Adrenal gland (tissue), 5 donors: Measurements from ENCODE around the gene HYAL1.

ENCODE experiments used
- POLR2A ChIP-seq, 2 donors: fragments of 450-650 bp; IDR thresholded peaks; one replicate each; pipeline ENCODE4 v1.6.1; 2017; ENCODE audit warnings: antibody characterized with exemption in 2 of 2, mild to moderate bottlenecking in 2 of 2, moderate library complexity in 1 of 2
- TF ChIP-seq, protein P1 (sequence below), 6 experiments: fragments of 450-650 bp in 4 of 6; fragments of 200-600 bp in 2 of 6; sonication (generic) in 1 of 6; IDR thresholded peaks; 1 replicate in 5 of 6; 2 replicates in 1 of 6; pipeline versions ENCODE4 v1.5.1 to v1.8.0; 2016 to 2021; ENCODE audit warnings: antibody characterized with exemption in 6 of 6, mild to moderate bottlenecking in 2 of 6, moderate library complexity in 1 of 6
- donor health status: DM: no; HTN: no; CAD: no.

- TF ChIP-seq, protein P1, sequence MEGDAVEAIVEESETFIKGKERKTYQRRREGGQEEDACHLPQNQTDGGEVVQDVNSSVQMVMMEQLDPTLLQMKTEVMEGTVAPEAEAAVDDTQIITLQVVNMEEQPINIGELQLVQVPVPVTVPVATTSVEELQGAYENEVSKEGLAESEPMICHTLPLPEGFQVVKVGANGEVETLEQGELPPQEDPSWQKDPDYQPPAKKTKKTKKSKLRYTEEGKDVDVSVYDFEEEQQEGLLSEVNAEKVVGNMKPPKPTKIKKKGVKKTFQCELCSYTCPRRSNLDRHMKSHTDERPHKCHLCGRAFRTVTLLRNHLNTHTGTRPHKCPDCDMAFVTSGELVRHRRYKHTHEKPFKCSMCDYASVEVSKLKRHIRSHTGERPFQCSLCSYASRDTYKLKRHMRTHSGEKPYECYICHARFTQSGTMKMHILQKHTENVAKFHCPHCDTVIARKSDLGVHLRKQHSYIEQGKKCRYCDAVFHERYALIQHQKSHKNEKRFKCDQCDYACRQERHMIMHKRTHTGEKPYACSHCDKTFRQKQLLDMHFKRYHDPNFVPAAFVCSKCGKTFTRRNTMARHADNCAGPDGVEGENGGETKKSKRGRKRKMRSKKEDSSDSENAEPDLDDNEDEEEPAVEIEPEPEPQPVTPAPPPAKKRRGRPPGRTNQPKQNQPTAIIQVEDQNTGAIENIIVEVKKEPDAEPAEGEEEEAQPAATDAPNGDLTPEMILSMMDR (IDR thresholded peaks at IDR 0.05), result no peak
- TF ChIP-seq POLR2A (IDR thresholded peaks at IDR 0.05), result no peak
Measured at GRCh38 chr3:50302095-50303012, 1.0 kb downstream of the HYAL1 start.
